Fibroblast of lung (primary cell): ENCODE results near the gene TGM6. TPM values are rescaled to one million over a fixed set of nuclear protein-coding genes. Genes with fewer than 3 reads are reported as not detected.

Experiments used
- DNase-seq, 2 donors: peaks; one replicate each; pipeline versions ENCODE4 v3.0.0 to v3.0.0-alpha.2; 2010; ENCODE audit warnings: low read depth in 2 of 2
- H2AFZ ChIP-seq: 2 replicates; pipeline ENCODE4 v1.5.1; 2012; ENCODE audit warnings: low read length, control low read depth, inconsistent platforms
- H3K27ac ChIP-seq: 2 replicates; pipeline ENCODE4 v1.5.1; 2011; ENCODE audit warnings: low read length, control low read depth; ENCODE audit not compliant: insufficient read depth
- H3K27me3 ChIP-seq: 2 replicates; pipeline ENCODE4 v1.5.1; 2011; ENCODE audit warnings: mild to moderate bottlenecking, low read length; ENCODE audit not compliant: control insufficient read depth, insufficient read depth
- H3K36me3 ChIP-seq: 2 replicates; pipeline ENCODE4 v1.5.1; 2011; ENCODE audit warnings: low read length; ENCODE audit not compliant: control insufficient read depth, insufficient read depth
- H3K4me1 ChIP-seq: 2 replicates; pipeline ENCODE4 v1.5.1; 2011; ENCODE audit warnings: low read length; ENCODE audit not compliant: control insufficient read depth, insufficient read depth; ENCODE audit errors: extremely low read depth
- H3K4me2 ChIP-seq: 2 replicates; pipeline ENCODE4 v1.5.1; 2011; ENCODE audit warnings: low read length, control low read depth; ENCODE audit not compliant: insufficient read depth; ENCODE audit errors: extremely low read depth
- H3K4me3 ChIP-seq, 4 experiments: fragments of 200-600 bp in 1 of 4; sonication (generic) in 1 of 4; replicated peaks in 1 of 4; 2 replicates each; pipeline ENCODE4 v1.5.1; 2011 to 2016; ENCODE audit warnings: low read length in 4 of 4, low read depth in 3 of 4, mild to moderate bottlenecking in 3 of 4, control low read depth in 2 of 4, inconsistent platforms in 1 of 4, mixed read lengths in 1 of 4; ENCODE audit not compliant: insufficient read depth in 1 of 4; ENCODE audit errors: control extremely low read depth in 1 of 4
- H3K79me2 ChIP-seq: 2 replicates; pipeline ENCODE4 v1.5.1; 2012; ENCODE audit warnings: mild to moderate bottlenecking, low read length, inconsistent platforms; ENCODE audit not compliant: control insufficient read depth, insufficient read depth
- H3K9ac ChIP-seq: 2 replicates; pipeline ENCODE4 v1.5.1; 2011; ENCODE audit warnings: mild to moderate bottlenecking, low read length, control low read depth; ENCODE audit not compliant: insufficient read depth
- H3K9me3 ChIP-seq: 2 replicates; pipeline ENCODE4 v1.5.1; 2012; ENCODE audit warnings: low read depth, low read length; ENCODE audit not compliant: control insufficient read depth, insufficient read depth
- H4K20me1 ChIP-seq: 2 replicates; pipeline ENCODE4 v1.5.1; 2011; ENCODE audit warnings: low read length; ENCODE audit not compliant: control insufficient read depth, insufficient read depth; ENCODE audit errors: extremely low read depth
- CTCF ChIP-seq, 2 donors: IDR thresholded peaks in 1 of 2; conservative IDR thresholded peaks in 1 of 2; 1 replicate in 1 of 2; 2 replicates in 1 of 2; pipeline ENCODE4 v1.5.1; 2011 to 2012; ENCODE audit warnings: low read length in 2 of 2, control low read depth in 1 of 2, inconsistent platforms in 1 of 2, low read depth in 1 of 2, mild to moderate bottlenecking in 1 of 2
- EZH2 ChIP-seq: IDR thresholded peaks from 2 replicates; pipeline ENCODE4 v1.5.1; 2012; ENCODE audit warnings: low read length, control low read depth, mild to moderate bottlenecking; ENCODE audit errors: missing control alignments
- polyA minus RNA-seq: library from RNA; depleted of rRNA, polyadenylated mRNA; stranded (reverse); fragments of >200 nt; gene quantifications from 2 replicates; pipeline ENCODE4 v1.2.3, GENCODE V29; 2011; ENCODE audit warnings: low replicate concordance
- polyA plus RNA-seq, 2 donors: library from polyadenylated mRNA; depleted of rRNA in 1 of 2; stranded (reverse) in 1 of 2; unstranded in 1 of 2; fragments of >200 nt; gene quantifications; 2 replicates each; pipeline ENCODE4 v1.2.1, GENCODE V29; 2011 to 2012; ENCODE audit warnings: missing spikeins in 1 of 2
- total RNA-seq: library from RNA; depleted of rRNA; stranded (reverse); fragments of >200 nt; gene quantifications from 2 replicates; pipeline ENCODE4 v1.2.1, GENCODE V29; 2014

Gene TGM6
- total RNA-seq (not detected in 2 replicates), polyA plus RNA-seq (not detected in 2 replicates), polyA minus RNA-seq (not detected in 2 replicates)
- polyA plus RNA-seq (2012) = not detected in 2 replicates

GRCh38 chr20:2380601-2381000 is at the start of gene TGM6:
Gene TGM6 (plus strand): TSS chr20:2380901. CDS start chr20:2380969, 68 bp downstream.
- H3K36me3 ChIP-seq = no peaks in the 10 kb centered on the region
- no peak within 1 kb of the TSS for H3K9ac ChIP-seq
- no peaks in the 10 kb centered on the region for H3K9me3 ChIP-seq
- no peaks in the 10 kb centered on the region for H4K20me1 ChIP-seq
- H3K27ac ChIP-seq = no peak within 1 kb of the TSS
- H3K27me3 ChIP-seq = no peaks in the 10 kb centered on the region
- H3K4me3 ChIP-seq = no peak within 1 kb of the TSS
- DNase-seq = no peak
- no peak within 1 kb of the TSS for H2AFZ ChIP-seq
- TF ChIP-seq CTCF (conservative IDR thresholded peaks at IDR 0.05 in 1 of 2, IDR thresholded peaks at IDR 0.05 in 1 of 2; ENCODE audit: low read depth in 1 of 2, low read length in 2 of 2) = no peak
- TF ChIP-seq EZH2 = no peak
- no peaks in the 10 kb centered on the region for H3K4me1 ChIP-seq
- H3K4me2 ChIP-seq = no peak within 1 kb of the TSS
- no peaks in the 10 kb centered on the region for H3K79me2 ChIP-seq

GRCh38 chr20:2331106-2331505 is 49.6 kb upstream of the TGM6 start:
- no peak overlapping the region for H3K4me3 ChIP-seq
- no peaks in the 10 kb centered on the region for H3K36me3 ChIP-seq
- no peak overlapping the region for H3K9ac ChIP-seq
- H3K9me3 ChIP-seq = no peaks in the 10 kb centered on the region
- no peaks in the 10 kb centered on the region for H3K4me1 ChIP-seq
- H2AFZ ChIP-seq = no peak overlapping the region
- H3K4me2 ChIP-seq = no peak overlapping the region
- no peaks in the 10 kb centered on the region for H3K27me3 ChIP-seq
- H3K79me2 ChIP-seq = no peaks in the 10 kb centered on the region
- DNase-seq = no peak
- H4K20me1 ChIP-seq = no peaks in the 10 kb centered on the region
- no peak overlapping the region for H3K27ac ChIP-seq
- TF ChIP-seq EZH2 = no peak
- TF ChIP-seq CTCF (conservative IDR thresholded peaks at IDR 0.05 in 1 of 2, IDR thresholded peaks at IDR 0.05 in 1 of 2; ENCODE audit: low read depth in 1 of 2, low read length in 2 of 2) = no peak

- no peak overlapping the region for H3K9ac ChIP-seq
- no peaks in the 10 kb centered on the region for H3K4me1 ChIP-seq
- H4K20me1 ChIP-seq = no peaks in the 10 kb centered on the region
- H2AFZ ChIP-seq = no peak overlapping the region
- no peak overlapping the region for H3K27ac ChIP-seq
- H3K9me3 ChIP-seq = no peaks in the 10 kb centered on the region
- no peaks in the 10 kb centered on the region for H3K36me3 ChIP-seq
- H3K4me3 ChIP-seq = no peak overlapping the region
- no peaks in the 10 kb centered on the region for H3K27me3 ChIP-seq
- H3K4me2 ChIP-seq = no peak overlapping the region
- no peaks in the 10 kb centered on the region for H3K79me2 ChIP-seq
- no peak for DNase-seq
- TF ChIP-seq EZH2 (no peak), CTCF (conservative IDR thresholded peaks at IDR 0.05 in 1 of 2, IDR thresholded peaks at IDR 0.05 in 1 of 2; ENCODE audit: low read depth in 1 of 2, low read length in 2 of 2) (no peak)
These were observed 48.7 kb upstream of the TGM6 start for GRCh38 chr20:2331901-2332565.
